GM12878 (cell line): ENCODE measurements around the gene G6PC1. TPM values are rescaled to one million over a fixed set of nuclear protein-coding genes. Genes with fewer than 3 reads are reported as not detected.
"Not testable (repeated sequence)": the region's sequence is repeated elsewhere in the genome, so short reads cannot be mapped to it uniquely, and the experiment has no call there.

Source experiments
- ATAC-seq: fragments of 200-7000 bp; cut with Tn5 transposase; 3 replicates; pipeline ENCODE4 v1.9.1; 2020; ENCODE audit warnings: mild to moderate bottlenecking, moderate library complexity
- BruUV-seq: library from RNA; stranded (reverse); fragments of 400-500 nt; replicated peaks from 2 replicates; lab custom pipeline; 2021; lab: Mats Ljungman, UMichigan
- CTCF ChIA-PET: fragments of 300-600 bp; sonication (Branson Sonifier 250); formaldehyde crosslinking; extraction: SDS; loops from one replicate; lab custom pipeline; 2021; ENCODE audit warnings: inconsistent platforms; lab: Yijun Ruan, JAX
- POLR2A ChIA-PET: fragments of 350-600 bp; formaldehyde crosslinking; extraction: SDS; loops from one replicate; lab custom pipeline; 2021; ENCODE audit warnings: inconsistent platforms; lab: Charles Lee
- RAD21 ChIA-PET: fragments of 300-600 bp; sonication (Branson Sonifier 250); formaldehyde crosslinking; loops from one replicate; lab custom pipeline; 2023; ENCODE audit warnings: antibody characterized with exemption; ENCODE audit not compliant: unreplicated experiment; lab: Charles Lee
- SMC1A ChIA-PET: fragments of 300-600 bp; sonication (Branson Sonifier 250); formaldehyde crosslinking; loops from one replicate; lab custom pipeline; 2023; ENCODE audit not compliant: unreplicated experiment, uncharacterized antibody; lab: Charles Lee
- DNase-seq: peaks from one replicate; pipeline ENCODE4 v3.0.0-alpha.2; 2011; ENCODE audit warnings: low read depth, low spot score
- FAIRE-seq: peaks from 3 replicates; lab custom pipeline; 2011; peaks lifted over from hg19 to GRCh38; lab: Jason Lieb, UNC
- H2AFZ ChIP-seq: 2 replicates; pipeline ENCODE4 v1.6.0; 2011; ENCODE audit warnings: low read depth, low read length, control low read depth; ENCODE audit not compliant: control insufficient read depth
- H3K27ac ChIP-seq: 2 replicates; pipeline ENCODE4 v1.5.1; 2011; ENCODE audit warnings: control low read depth; ENCODE audit not compliant: control insufficient read depth, insufficient read depth
- H3K27me3 ChIP-seq, 2 experiments: replicated peaks in 1 of 2; 2 replicates each; pipeline versions ENCODE4 v1.6.0 to v1.6.1; 2011; ENCODE audit warnings: low read length in 1 of 2; ENCODE audit not compliant: control insufficient read depth in 2 of 2, insufficient read depth in 2 of 2
- H3K36me3 ChIP-seq, 2 experiments: 2 replicates each; pipeline ENCODE4 v1.5.1; 2011; ENCODE audit warnings: low read length in 1 of 2; ENCODE audit not compliant: control insufficient read depth in 2 of 2, insufficient read depth in 2 of 2
- H3K4me1 ChIP-seq: 2 replicates; pipeline ENCODE4 v1.6.1; 2011; ENCODE audit warnings: mild to moderate bottlenecking, low read length, moderate library complexity, mixed read lengths; ENCODE audit not compliant: control insufficient read depth, insufficient read depth
- H3K4me2 ChIP-seq: 2 replicates; pipeline ENCODE4 v1.6.0; 2011; ENCODE audit warnings: control low read depth; ENCODE audit not compliant: control insufficient read depth, insufficient read depth
- H3K4me3 ChIP-seq: fragments of 200-600 bp; sonication (generic); 2 replicates; pipeline ENCODE4 v1.5.1; 2016
- H3K79me2 ChIP-seq: 2 replicates; pipeline ENCODE4 v1.6.0; 2011; ENCODE audit warnings: low read length; ENCODE audit not compliant: control insufficient read depth, insufficient read depth
- H3K9ac ChIP-seq: 2 replicates; pipeline ENCODE4 v1.8.0; 2011; ENCODE audit warnings: low read length, control low read depth, mixed read lengths; ENCODE audit not compliant: control insufficient read depth, insufficient read depth
- H3K9me3 ChIP-seq: replicated peaks from 3 replicates; pipeline ENCODE4 v1.5.1; 2011; ENCODE audit warnings: mild to moderate bottlenecking, low read length; ENCODE audit not compliant: control insufficient read depth, insufficient read depth
- H4K20me1 ChIP-seq: 2 replicates; pipeline ENCODE4 v1.6.0; 2011; ENCODE audit not compliant: control insufficient read depth, insufficient read depth
- ATF7 ChIP-seq: fragments of 450-650 bp; IDR thresholded peaks from 2 replicates; pipeline ENCODE4 v1.6.1; 2016; ENCODE audit warnings: low read depth, mild to moderate bottlenecking
- EED ChIP-seq: sonication (generic); IDR thresholded peaks from 2 replicates; pipeline ENCODE4 v1.6.1; 2016; ENCODE audit warnings: antibody characterized with exemption, low read depth
- NR2C2 ChIP-seq: IDR thresholded peaks from 2 replicates; pipeline ENCODE4 v1.6.1; 2011; ENCODE audit warnings: borderline replicate concordance, low read depth; ENCODE audit not compliant: control insufficient read depth, insufficient read length
- PAX5 ChIP-seq: IDR thresholded peaks from 2 replicates; pipeline ENCODE4 v1.6.1; 2011; ENCODE audit warnings: low read depth, low read length, borderline replicate concordance
- PML ChIP-seq: IDR thresholded peaks from 2 replicates; pipeline ENCODE4 v1.6.1; 2012; ENCODE audit warnings: low read length, inconsistent platforms
- SUZ12 ChIP-seq: fragments of 200-600 bp; sonication (generic); IDR thresholded peaks from one replicate; pipeline ENCODE4 v1.6.1; 2018; ENCODE audit warnings: antibody characterized with exemption, mild to moderate bottlenecking; ENCODE audit not compliant: unreplicated experiment
- TARDBP ChIP-seq: IDR thresholded peaks from 2 replicates; pipeline ENCODE4 v1.6.1; 2016; ENCODE audit warnings: borderline replicate concordance
- WGBS: methylation state at CpG from one replicate; pipeline ENCODE4 v1.1.6; 2016; ENCODE audit warnings: low lambda C conversion rate; ENCODE audit not compliant: insufficient replicate concordance, insufficient coverage; ENCODE audit errors: missing lambda C conversion rate; 5-methylcytosine and 5-hydroxymethylcytosine counted together
- in situ Hi-C: fragments of 300-500 bp; cut with MboI; formaldehyde crosslinking; loops from 9 replicates; pipeline ENCODE4 v1.14.3; 2018; ENCODE audit warnings: mixed read lengths
- intact Hi-C: fragments of 100-400 bp; cut with micrococcal nuclease; formaldehyde crosslinking; loops from one replicate; pipeline ENCODE4 v1.14.2; 2022; ENCODE audit not compliant: unreplicated experiment
- polyA plus RNA-seq, 11 experiments: library from polyadenylated mRNA; depleted of rRNA in 4 of 11; unstranded in 6 of 11; stranded (reverse) in 5 of 11; fragments of >200 nt; fragmentation: Nextera tagmentation in 4 of 11; fragmentation: Illumina TruSeq in 1 of 11; extraction: Ambion mirVana in 4 of 11; extraction: Trizol in 1 of 11; gene quantifications; 1 replicate in 1 of 11; 2 replicates in 10 of 11; pipeline versions ENCODE4 v1.2.1 to v1.2.3, GENCODE V29; 2011 to 2016; ENCODE audit warnings: inconsistent platforms in 2 of 11, missing spikeins in 2 of 11, low read depth in 1 of 11
- total RNA-seq, 4 experiments: library from RNA; depleted of rRNA in 3 of 4; stranded (reverse); fragments of >200 nt in 3 of 4; fragmentation: Illumina TruSeq in 1 of 4; extraction: Trizol in 1 of 4; gene quantifications; 2 replicates each; pipeline versions ENCODE4 v1.2.1 to v1.2.3, GENCODE V29; 2013 to 2021
- TF ChIP-seq, protein P1 (sequence below): fragments of 450-650 bp; IDR thresholded peaks from 2 replicates; pipeline ENCODE4 v1.6.1; 2018; ENCODE audit warnings: borderline replicate concordance, mild to moderate bottlenecking; ENCODE audit not compliant: partially characterized antibody
- TF ChIP-seq, protein P2 (sequence below): fragments of 450-650 bp; IDR thresholded peaks from 2 replicates; pipeline ENCODE4 v1.6.1; 2017; ENCODE audit warnings: mild to moderate bottlenecking

Gene G6PC1
- total and polyA plus RNA-seq, 10 of the 15 experiments (the other 5 are each of a cell fraction or from before 2014, with no cell fraction given), result not detected

DNA sequence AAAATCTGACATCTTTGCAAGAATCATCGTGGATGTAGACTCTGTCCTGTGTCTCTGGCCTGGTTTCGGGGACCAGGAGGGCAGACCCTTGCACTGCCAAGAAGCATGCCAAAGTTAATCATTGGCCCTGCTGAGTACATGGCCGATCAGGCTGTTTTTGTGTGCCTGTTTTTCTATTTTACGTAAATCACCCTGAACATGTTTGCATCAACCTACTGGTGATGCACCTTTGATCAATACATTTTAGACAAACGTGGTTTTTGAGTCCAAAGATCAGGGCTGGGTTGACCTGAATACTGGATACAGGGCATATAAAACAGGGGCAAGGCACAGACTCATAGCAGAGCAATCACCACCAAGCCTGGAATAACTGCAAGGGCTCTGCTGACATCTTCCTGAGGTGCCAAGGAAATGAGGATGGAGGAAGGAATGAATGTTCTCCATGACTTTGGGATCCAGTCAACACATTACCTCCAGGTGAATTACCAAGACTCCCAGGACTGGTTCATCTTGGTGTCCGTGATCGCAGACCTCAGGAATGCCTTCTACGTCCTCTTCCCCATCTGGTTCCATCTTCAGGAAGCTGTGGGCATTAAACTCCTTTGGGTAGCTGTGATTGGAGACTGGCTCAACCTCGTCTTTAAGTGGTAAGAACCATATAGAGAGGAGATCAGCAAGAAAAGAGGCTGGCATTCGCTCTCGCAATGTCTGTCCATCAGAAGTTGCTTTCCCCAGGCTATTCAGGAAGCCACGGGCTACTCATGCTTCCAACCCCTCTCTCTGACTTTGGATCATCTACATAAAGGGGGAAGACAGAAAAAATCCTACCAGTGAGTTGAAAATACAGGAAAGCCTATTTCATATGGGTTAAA is at the start of gene G6PC1 (continued):
- TF ChIP-seq, protein P1, sequence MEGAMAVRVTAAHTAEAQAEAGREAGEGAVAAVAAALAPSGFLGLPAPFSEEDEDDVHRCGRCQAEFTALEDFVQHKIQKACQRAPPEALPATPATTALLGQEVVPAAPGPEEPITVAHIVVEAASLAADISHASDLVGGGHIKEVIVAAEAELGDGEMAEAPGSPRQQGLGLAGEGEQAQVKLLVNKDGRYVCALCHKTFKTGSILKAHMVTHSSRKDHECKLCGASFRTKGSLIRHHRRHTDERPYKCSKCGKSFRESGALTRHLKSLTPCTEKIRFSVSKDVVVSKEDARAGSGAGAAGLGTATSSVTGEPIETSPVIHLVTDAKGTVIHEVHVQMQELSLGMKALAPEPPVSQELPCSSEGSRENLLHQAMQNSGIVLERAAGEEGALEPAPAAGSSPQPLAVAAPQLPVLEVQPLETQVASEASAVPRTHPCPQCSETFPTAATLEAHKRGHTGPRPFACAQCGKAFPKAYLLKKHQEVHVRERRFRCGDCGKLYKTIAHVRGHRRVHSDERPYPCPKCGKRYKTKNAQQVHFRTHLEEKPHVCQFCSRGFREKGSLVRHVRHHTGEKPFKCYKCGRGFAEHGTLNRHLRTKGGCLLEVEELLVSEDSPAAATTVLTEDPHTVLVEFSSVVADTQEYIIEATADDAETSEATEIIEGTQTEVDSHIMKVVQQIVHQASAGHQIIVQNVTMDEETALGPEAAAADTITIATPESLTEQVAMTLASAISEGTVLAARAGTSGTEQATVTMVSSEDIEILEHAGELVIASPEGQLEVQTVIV, result no peak

DNA sequence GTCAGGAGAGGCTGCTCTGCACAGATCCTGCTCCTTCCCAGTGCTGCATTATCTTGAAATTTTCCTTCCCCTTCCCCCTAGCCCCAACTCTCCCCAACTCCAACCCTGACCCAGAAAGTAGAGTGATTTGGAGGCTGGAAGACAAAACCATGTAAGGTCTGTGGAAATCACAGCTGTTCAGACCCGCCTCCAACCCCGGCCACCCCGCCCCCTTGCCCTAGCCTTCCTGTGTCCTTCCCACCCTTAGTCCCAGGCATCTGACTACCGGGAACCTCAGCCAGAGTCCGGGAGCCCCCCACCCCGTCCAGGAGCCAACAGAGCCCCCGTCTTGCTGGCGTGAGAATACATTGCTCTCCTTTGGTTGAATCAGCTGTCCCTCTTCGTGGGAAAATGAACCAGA is 49.6 kb upstream of the G6PC1 start, which contains the start of gene AOC3:
TSS of gene AOC3 (plus strand) at position 246 of the 400 bp plus-strand sequence. CDS start at position 391, 145 bp downstream.
- Histone ChIP-seq H3K36me3 (no peaks in the 10 kb centered on the region), H3K9me3 (no peaks in the 10 kb centered on the region), H3K27me3 (no peaks in the 10 kb centered on the region), H3K27ac (no peak within 1 kb of the TSS), H4K20me1 (no peaks in the 10 kb centered on the region)
- DNase-seq, result no peak
- FAIRE-seq, result no peak
- POLR2A ChIA-PET, result no interaction called here
- BruUV-seq, result no TSS peak
- 52% methylated on average over 6 of the region's 9 CpGs for WGBS
- in situ Hi-C loops, result no loop called here
- no peak for TF ChIP-seq TARDBP
- no peak for TF ChIP-seq NR2C2
- TF ChIP-seq ATF7, result no peak
- no peak for TF ChIP-seq PAX5
- TF ChIP-seq SUZ12, result no peak
- TF ChIP-seq PML, result no peak
- TF ChIP-seq EED, result no peak
- TF ChIP-seq, protein P2, sequence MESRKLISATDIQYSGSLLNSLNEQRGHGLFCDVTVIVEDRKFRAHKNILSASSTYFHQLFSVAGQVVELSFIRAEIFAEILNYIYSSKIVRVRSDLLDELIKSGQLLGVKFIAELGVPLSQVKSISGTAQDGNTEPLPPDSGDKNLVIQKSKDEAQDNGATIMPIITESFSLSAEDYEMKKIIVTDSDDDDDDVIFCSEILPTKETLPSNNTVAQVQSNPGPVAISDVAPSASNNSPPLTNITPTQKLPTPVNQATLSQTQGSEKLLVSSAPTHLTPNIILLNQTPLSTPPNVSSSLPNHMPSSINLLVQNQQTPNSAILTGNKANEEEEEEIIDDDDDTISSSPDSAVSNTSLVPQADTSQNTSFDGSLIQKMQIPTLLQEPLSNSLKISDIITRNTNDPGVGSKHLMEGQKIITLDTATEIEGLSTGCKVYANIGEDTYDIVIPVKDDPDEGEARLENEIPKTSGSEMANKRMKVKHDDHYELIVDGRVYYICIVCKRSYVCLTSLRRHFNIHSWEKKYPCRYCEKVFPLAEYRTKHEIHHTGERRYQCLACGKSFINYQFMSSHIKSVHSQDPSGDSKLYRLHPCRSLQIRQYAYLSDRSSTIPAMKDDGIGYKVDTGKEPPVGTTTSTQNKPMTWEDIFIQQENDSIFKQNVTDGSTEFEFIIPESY, result no peak
- TF ChIP-seq, all 136 proteins: peak for 0
- Histone ChIP-seq H2AFZ (no peak within 1 kb of the TSS), H3K4me2 (no peak within 1 kb of the TSS), H3K9ac (no peak within 1 kb of the TSS), H3K79me2 (no peaks in the 10 kb centered on the region), H3K4me3 (no peak within 1 kb of the TSS), H3K4me1 (no peaks in the 10 kb centered on the region)
- ATAC-seq, result no peak
- SMC1A ChIA-PET, result no interaction called here
- CTCF ChIA-PET, result no interaction called here
- intact Hi-C loops, result no loop called here
- RAD21 ChIA-PET, result no interaction called here

DNA sequence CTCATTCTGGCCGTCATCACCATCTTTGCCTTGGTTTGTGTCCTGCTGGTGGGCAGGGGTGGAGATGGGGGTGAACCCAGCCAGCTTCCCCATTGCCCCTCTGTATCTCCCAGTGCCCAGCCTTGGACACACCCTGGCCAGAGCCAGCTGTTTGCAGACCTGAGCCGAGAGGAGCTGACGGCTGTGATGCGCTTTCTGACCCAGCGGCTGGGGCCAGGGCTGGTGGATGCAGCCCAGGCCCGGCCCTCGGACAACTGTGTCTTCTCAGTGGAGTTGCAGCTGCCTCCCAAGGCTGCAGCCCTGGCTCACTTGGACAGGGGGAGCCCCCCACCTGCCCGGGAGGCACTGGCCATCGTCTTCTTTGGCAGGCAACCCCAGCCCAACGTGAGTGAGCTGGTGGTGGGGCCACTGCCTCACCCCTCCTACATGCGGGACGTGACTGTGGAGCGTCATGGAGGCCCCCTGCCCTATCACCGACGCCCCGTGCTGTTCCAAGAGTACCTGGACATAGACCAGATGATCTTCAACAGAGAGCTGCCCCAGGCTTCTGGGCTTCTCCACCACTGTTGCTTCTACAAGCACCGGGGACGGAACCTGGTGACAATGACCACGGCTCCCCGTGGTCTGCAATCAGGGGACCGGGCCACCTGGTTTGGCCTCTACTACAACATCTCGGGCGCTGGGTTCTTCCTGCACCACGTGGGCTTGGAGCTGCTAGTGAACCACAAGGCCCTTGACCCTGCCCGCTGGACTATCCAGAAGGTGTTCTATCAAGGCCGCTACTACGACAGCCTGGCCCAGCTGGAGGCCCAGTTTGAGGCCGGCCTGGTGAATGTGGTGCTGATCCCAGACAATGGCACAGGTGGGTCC is 49.0 kb upstream of the G6PC1 start:
- H3K9ac ChIP-seq, SMC1A ChIA-PET, H4K20me1 ChIP-seq, intact Hi-C loops, H3K4me2 ChIP-seq, H2AFZ ChIP-seq, POLR2A ChIA-PET, H3K9me3 ChIP-seq, in situ Hi-C loops, H3K79me2 ChIP-seq, DNase-seq, BruUV-seq, H3K27ac ChIP-seq, H3K4me3 ChIP-seq, H3K27me3 ChIP-seq, H3K36me3 ChIP-seq, CTCF ChIA-PET, RAD21 ChIA-PET, ATAC-seq, H3K4me1 ChIP-seq, FAIRE-seq: not testable (repeated sequence)
- WGBS, result 83% methylated on average over 13 of the region's 28 CpGs
